Tibial artery (tissue), 4 donors: ENCODE results near the gene FANCI.

Experiments
- DNase-seq, 2 donors: peaks; one replicate each; pipeline ENCODE4 v3.0.0-alpha.2; 2019
- H3K27ac ChIP-seq, 2 donors: fragments of 200-600 bp; sonication (generic) in 1 of 2; 1 replicate in 1 of 2; 2 replicates in 1 of 2; pipeline ENCODE4 v1.5.1; 2018 to 2019; ENCODE audit warnings: mild to moderate bottlenecking in 1 of 2
- H3K27me3 ChIP-seq, 2 donors: fragments of 200-600 bp; sonication (generic) in 1 of 2; one replicate each; pipeline versions ENCODE4 v1.5.1 to v1.6.0; 2016 to 2019
- H3K36me3 ChIP-seq, 3 donors: fragments of 200-600 bp; sonication (generic) in 2 of 3; one replicate each; pipeline ENCODE4 v1.5.1; 2016 to 2019; ENCODE audit warnings: mild to moderate bottlenecking in 2 of 3
- H3K4me1 ChIP-seq, 4 donors: fragments of 200-600 bp; sonication (generic) in 2 of 4; 1 replicate in 3 of 4; 2 replicates in 1 of 4; pipeline ENCODE4 v1.5.1; 2016 to 2019
- H3K4me3 ChIP-seq, 2 donors: fragments of 200-600 bp; sonication (generic) in 1 of 2; 1 replicate in 1 of 2; 2 replicates in 1 of 2; pipeline ENCODE4 v1.5.1; 2018 to 2019; ENCODE audit warnings: mild to moderate bottlenecking in 2 of 2
- H3K9me3 ChIP-seq, 3 donors: fragments of 200-600 bp; sonication (generic) in 1 of 3; one replicate each; pipeline ENCODE4 v1.5.1; 2016 to 2019
- CTCF ChIP-seq, 2 experiments: fragments of 200-600 bp in 1 of 2; fragments of 450-650 bp in 1 of 2; IDR thresholded peaks; one replicate each; pipeline ENCODE4 v1.5.1; 2017 to 2019; ENCODE audit warnings: antibody characterized with exemption in 2 of 2, mild to moderate bottlenecking in 1 of 2, moderate library complexity in 1 of 2
- intact Hi-C: fragments of 100-400 bp; cut with DNase I; formaldehyde crosslinking; loops from one replicate; pipeline ENCODE4 v1.15.0; 2023; ENCODE audit warnings: low total_unique reads

Gene FANCI

GRCh38 chr15:89307046-89307587, 63.3 kb downstream of the FANCI start:
- TF ChIP-seq CTCF (IDR thresholded peaks at IDR 0.05), result no peak
- H3K27me3 ChIP-seq, result no peaks in the 10 kb centered on the region
- H3K4me3 ChIP-seq, result no peak overlapping the region
- H3K36me3 ChIP-seq, result no peaks in the 10 kb centered on the region
- peaks cover 0 to 13% (median 3%) of the 10 kb centered on the region in 4 donors for H3K4me1 ChIP-seq
- intact Hi-C loops, result no loop called here
- H3K27ac ChIP-seq, result no peak overlapping the region
- H3K9me3 ChIP-seq, result no peaks in the 10 kb centered on the region
- DNase-seq, result no peak

GRCh38 chr15:89307791-89308190, 64.0 kb downstream of the FANCI start:
- intact Hi-C loops, result no loop called here
- no peak for DNase-seq

GRCh38 chr15:89308236-89308635, 64.5 kb downstream of the FANCI start:
- no peak for TF ChIP-seq CTCF (IDR thresholded peaks at IDR 0.05)
- intact Hi-C loops, result no loop called here
- no peaks in the 10 kb centered on the region for H3K27me3 ChIP-seq
- peaks cover 0 to 13% (median 3%) of the 10 kb centered on the region in 4 donors for H3K4me1 ChIP-seq
- H3K36me3 ChIP-seq, result no peaks in the 10 kb centered on the region
- H3K27ac ChIP-seq, result no peak overlapping the region
- no peaks in the 10 kb centered on the region for H3K9me3 ChIP-seq
- no peak for DNase-seq
- H3K4me3 ChIP-seq, result no peak overlapping the region

More at GRCh38 chr15:89307791-89308190, 64.0 kb downstream of the FANCI start:
- Histone ChIP-seq H3K36me3 (no peaks in the 10 kb centered on the region), H3K9me3 (no peaks in the 10 kb centered on the region), H3K27ac (no peak overlapping the region), H3K4me1 (peaks cover 0 to 13% (median 3%) of the 10 kb centered on the region in 4 donors), H3K27me3 (no peaks in the 10 kb centered on the region), H3K4me3 (no peak overlapping the region)
- no peak for TF ChIP-seq CTCF (IDR thresholded peaks at IDR 0.05)

GRCh38 chr15:89309993-89310392, 66.2 kb downstream of the FANCI start:
- no peaks in the 10 kb centered on the region for H3K9me3 ChIP-seq
- intact Hi-C loops, result loop anchor here (10.0 kb wide), 1 partner anchor 105 kb away; no protein-coding TSS in a partner anchor
- H3K4me3 ChIP-seq, result no peak overlapping the region
- DNase-seq, result no peak
- TF ChIP-seq CTCF (IDR thresholded peaks at IDR 0.05), result no peak
- no peaks in the 10 kb centered on the region for H3K27me3 ChIP-seq
- peaks cover 0 to 13% (median 3%) of the 10 kb centered on the region in 4 donors for H3K4me1 ChIP-seq
- H3K36me3 ChIP-seq, result peaks cover 2 to 5% (median 4%) of the 10 kb centered on the region in 3 donors
- no peak overlapping the region for H3K27ac ChIP-seq

- Histone ChIP-seq H3K27ac (no peak overlapping the region), H3K27me3 (no peaks in the 10 kb centered on the region), H3K4me3 (no peak overlapping the region), H3K36me3 (peaks cover 55 to 59% (median 55%) of the 10 kb centered on the region in 3 donors), H3K4me1 (peaks cover 0 to 13% (median 3%) of the 10 kb centered on the region in 4 donors), H3K9me3 (no peaks in the 10 kb centered on the region)
- intact Hi-C loops, result loop anchor here (10.0 kb wide), 1 partner anchor 111 kb away; no protein-coding TSS in a partner anchor
- DNase-seq, result no peak
- no peak for TF ChIP-seq CTCF (IDR thresholded peaks at IDR 0.05)
These were observed 71.7 kb downstream of the FANCI start for GRCh38 chr15:89315375-89315929.
